ENCODE results near the gene ACTR3.

ACTR3 gene

GRCh38 chr2:113847144-113847543 lies 42.7 kb upstream of the ACTR3 start:
- DNase-seq (ENCODE audit: low read depth) = peak; percentile 92
- no peak overlapping the region for H3K4me3 ChIP-seq (ENCODE audit: control insufficient read depth, low read depth, low read length)
- TF ChIP-seq CTCF (conservative IDR thresholded peaks at IDR 0.05; ENCODE audit: control insufficient read depth, insufficient read depth, low read depth, low read length) = no peak

GRCh38 chr2:113848758-113849415 lies 41.0 kb upstream of the ACTR3 start:
- TF ChIP-seq CTCF (conservative IDR thresholded peaks at IDR 0.05; ENCODE audit: control insufficient read depth, insufficient read depth, low read depth, low read length) = no peak
- H3K4me3 ChIP-seq (ENCODE audit: control insufficient read depth, low read depth, low read length) = no peak overlapping the region
- peak; percentile 76 for DNase-seq (ENCODE audit: low read depth)

GRCh38 chr2:113850687-113851086 lies 39.2 kb upstream of the ACTR3 start:
- no peak overlapping the region for H3K4me3 ChIP-seq (ENCODE audit: control insufficient read depth, low read depth, low read length)
- no peak for DNase-seq (ENCODE audit: low read depth)
- TF ChIP-seq CTCF (conservative IDR thresholded peaks at IDR 0.05; ENCODE audit: control insufficient read depth, insufficient read depth, low read depth, low read length) = no peak

DNA sequence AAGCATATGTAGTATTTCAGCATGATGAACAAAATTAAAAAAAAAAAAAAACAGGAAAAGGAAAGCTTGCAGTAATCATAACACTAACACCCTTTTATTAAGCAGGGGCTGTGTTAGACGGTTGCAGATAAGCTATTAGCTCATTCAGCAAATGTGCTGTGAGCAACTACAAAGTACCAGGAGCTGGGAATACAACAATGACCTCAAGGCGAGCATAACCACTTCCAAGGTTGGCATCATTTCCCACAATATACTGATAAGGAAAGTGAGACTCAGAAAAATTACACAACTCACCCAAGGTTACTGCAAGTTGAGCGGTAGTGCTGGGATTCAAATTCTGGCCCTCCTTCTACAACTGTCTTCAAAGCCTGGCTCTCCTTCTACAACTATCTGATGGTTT lies 38.2 kb upstream of the ACTR3 start:
- DNase-seq (ENCODE audit: low read depth) = no peak
- no peak for TF ChIP-seq CTCF (conservative IDR thresholded peaks at IDR 0.05; ENCODE audit: control insufficient read depth, insufficient read depth, low read depth, low read length)

GRCh38 chr2:113854208-113854607 lies 35.7 kb upstream of the ACTR3 start:
- no peak overlapping the region for H3K4me3 ChIP-seq (ENCODE audit: control insufficient read depth, low read depth, low read length)
- no peak for DNase-seq (ENCODE audit: low read depth)
- no peak for TF ChIP-seq CTCF (conservative IDR thresholded peaks at IDR 0.05; ENCODE audit: control insufficient read depth, insufficient read depth, low read depth, low read length)

More for the DNA sequence above, 38.2 kb upstream of the ACTR3 start:
- no peak overlapping the region for H3K4me3 ChIP-seq (ENCODE audit: control insufficient read depth, low read depth, low read length)

DNA sequence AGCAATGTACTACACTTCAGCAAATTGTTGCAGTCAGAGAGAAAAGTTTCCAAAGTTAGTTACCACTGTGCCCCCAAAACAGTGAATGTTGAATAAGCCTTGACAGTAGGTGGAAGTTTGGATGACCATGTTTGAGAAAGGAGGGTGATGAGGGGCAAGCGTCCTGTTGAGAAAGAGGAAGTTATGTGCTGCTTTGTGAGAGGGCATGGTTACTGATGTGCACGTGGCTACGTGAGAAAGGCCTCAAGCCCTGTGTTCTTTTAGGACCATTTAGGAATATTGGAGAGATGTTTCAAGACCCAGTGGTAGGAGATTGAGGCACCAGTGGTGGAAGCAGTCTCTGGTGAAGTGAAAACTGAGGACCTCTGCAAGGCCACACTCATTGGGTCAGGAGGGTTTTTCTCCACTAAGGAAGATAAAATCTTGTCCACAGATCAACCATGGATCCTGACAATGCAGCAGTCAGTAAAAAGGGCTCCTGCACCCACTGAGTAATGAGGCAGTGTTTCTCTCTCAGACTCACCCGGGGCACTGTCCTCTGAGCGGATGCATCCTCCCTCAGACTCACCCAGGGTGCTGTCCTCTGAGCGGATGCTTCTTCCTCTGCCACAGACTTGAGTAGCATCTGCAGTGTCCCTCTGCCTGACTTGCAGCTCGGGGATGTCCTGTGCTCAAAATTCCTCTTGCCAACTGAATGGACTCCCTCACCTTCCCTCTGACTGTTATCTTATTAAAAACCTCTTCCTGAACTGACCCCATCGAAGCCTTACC lies 34.7 kb upstream of the ACTR3 start:
- DNase-seq (ENCODE audit: low read depth) = no peak

More for the DNA sequence above, 34.7 kb upstream of the ACTR3 start:
- TF ChIP-seq CTCF (conservative IDR thresholded peaks at IDR 0.05; ENCODE audit: control insufficient read depth, insufficient read depth, low read depth, low read length) = no peak
- no peak overlapping the region for H3K4me3 ChIP-seq (ENCODE audit: control insufficient read depth, low read depth, low read length)
